K562 (cell line): Measurements from ENCODE around the gene FSTL4.

Experiments used
- BDP1 ChIP-seq: IDR thresholded peaks from 3 replicates; pipeline ENCODE4 v1.6.1; 2011; ENCODE audit not compliant: insufficient read length, insufficient read depth
- CHD2 ChIP-seq: IDR thresholded peaks from 2 replicates; pipeline ENCODE4 v1.6.1; 2011; ENCODE audit warnings: low read depth, low read length
- FOS ChIP-seq: IDR thresholded peaks from 3 replicates; pipeline ENCODE4 v1.6.1; 2011; ENCODE audit not compliant: insufficient read length; ENCODE audit errors: extremely low read depth
- HCFC1 ChIP-seq: IDR thresholded peaks from 2 replicates; pipeline ENCODE4 v1.6.1; 2012; ENCODE audit warnings: low read depth, low read length, improper control_type of control experiment
- POLR3G ChIP-seq: IDR thresholded peaks from 2 replicates; pipeline ENCODE4 v1.6.1; 2011; ENCODE audit not compliant: insufficient read length, insufficient replicate concordance; ENCODE audit errors: extremely low read depth
- SIN3A ChIP-seq, 2 experiments: fragments of 150-350 bp in 1 of 2; IDR thresholded peaks; 2 replicates each; pipeline ENCODE4 v1.6.1; 2011 to 2016; ENCODE audit warnings: borderline replicate concordance in 2 of 2, low read depth in 2 of 2, low read length in 2 of 2, mild to moderate bottlenecking in 2 of 2, moderate library complexity in 2 of 2; ENCODE audit not compliant: control insufficient read depth in 1 of 2

DNA sequence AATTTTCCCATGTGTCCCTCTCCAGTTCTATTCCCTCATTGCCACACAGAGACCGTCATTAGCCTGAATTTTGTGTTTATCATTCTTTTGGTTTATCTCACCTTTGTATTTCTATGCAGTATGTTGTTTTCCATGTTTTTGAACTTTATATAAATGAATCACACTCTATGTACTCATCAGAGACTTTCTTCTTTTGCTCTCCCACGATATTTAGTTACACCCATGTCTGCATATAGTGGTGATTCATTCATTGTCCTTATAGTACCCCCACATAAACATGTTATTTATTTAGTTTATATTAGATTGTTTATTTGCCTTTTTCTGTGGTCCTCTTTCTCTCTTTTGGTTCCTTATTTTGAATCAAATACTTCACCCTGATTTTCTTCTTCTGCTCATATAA is 199.7 kb downstream of the FSTL4 start:
- TF ChIP-seq BDP1 (no peak), HCFC1 (no peak), POLR3G (no peak), SIN3A (IDR thresholded peaks at IDR 0.05; ENCODE audit: borderline replicate concordance in 2 of 2, control insufficient read depth in 1 of 2, low read depth in 2 of 2, low read length in 2 of 2) (no peak), CHD2 (no peak), FOS (no peak)
